ENCODE data around the gene WNT1.

DNA sequence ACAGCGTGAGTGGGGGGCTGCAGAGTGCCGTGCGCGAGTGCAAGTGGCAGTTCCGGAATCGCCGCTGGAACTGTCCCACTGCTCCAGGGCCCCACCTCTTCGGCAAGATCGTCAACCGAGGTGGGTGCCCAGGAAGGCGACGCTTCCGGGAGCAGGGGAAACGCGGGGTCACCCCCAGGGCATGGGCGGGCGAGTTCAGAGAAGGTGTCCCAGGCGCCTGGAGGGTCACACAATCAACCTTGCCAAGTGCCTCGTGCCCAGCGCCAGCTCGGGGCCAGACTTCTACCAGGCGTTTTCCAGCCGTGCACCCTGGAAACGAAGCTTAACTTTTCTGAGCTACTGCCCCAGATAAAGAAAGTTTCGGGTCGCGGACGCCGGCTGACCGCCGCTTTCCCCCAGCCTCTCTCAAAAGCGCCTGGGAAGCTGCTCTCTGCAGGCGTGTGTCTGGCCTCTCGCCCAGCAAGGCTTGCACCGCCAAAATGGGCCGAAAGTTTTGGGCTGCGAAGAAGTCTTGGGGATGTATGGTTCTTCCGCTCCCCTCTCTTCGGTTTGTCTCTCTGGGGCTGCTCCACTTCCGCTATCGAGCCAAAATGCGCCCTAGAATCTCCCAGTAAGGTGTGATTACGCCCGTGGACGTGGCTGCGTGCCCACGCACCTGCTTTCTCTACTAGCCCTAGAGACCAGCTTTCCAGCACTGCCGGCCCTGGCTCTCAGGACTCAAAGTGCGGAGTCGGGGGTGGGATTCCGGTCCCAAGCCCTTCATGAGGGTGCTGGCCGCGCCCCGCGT is 1.7 kb downstream of the WNT1 start:
- no peak for TF ChIP-seq POLR2AphosphoS5 (IDR thresholded peaks at IDR 0.05; ENCODE audit: low read depth, low read length)
- TF ChIP-seq POU2F2 (IDR thresholded peaks at IDR 0.05; ENCODE audit: low read depth, low read length), result no peak

Measured in GM12891 (cell line).